HG03175 (cell line): ENCODE data around the gene LRRC55.
"Not testable (repeated sequence)": the region's sequence is repeated elsewhere in the genome, so short reads cannot be mapped to it uniquely, and the experiment has no call there.

Experiments used
- ATAC-seq: cut with Tn5 transposase; IDR thresholded peaks from one replicate; pipeline ENCODE4 v1.9.1; 2021; ENCODE audit warnings: mild to moderate bottlenecking, moderate library complexity; ENCODE audit not compliant: unreplicated experiment

Gene LRRC55

DNA sequence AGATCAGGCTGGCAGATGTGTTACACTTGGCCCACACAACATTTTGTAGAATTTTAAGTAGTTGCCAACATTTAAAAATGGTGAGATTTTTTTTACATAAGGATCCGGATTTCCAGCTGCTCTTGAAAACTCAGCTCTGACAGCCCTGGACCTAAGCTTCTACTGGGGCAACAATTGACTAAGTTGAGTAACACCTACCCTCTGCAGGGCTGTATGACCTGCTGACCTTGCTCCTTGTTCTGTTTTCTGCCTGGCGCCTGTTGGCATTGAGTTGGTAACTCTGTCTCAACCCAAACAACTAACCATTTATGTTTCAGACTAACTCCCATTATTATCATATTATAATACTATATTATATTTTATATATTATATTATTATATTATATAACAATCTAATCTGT lies 21.1 kb upstream of the LRRC55 start:
- no peak for ATAC-seq

DNA sequence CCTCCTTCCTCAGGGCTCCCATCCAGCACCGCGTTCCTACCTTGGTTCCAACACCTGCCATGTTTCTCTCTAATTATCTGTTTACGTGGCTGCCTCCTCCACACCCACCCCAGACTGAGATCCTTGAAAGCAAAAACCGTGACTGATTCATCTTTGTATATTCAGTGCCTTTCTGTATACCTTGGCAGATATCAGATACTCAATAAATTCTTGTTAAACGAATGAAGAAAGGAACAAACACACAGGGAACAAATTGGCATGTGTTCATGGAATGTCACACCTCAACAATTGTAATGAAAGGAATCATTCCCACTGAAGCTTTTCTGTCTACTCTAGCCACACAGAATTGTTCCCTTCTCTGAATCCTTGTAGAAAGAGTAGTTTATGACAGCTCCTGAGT lies 20.4 kb upstream of the LRRC55 start:
- no peak for ATAC-seq

DNA sequence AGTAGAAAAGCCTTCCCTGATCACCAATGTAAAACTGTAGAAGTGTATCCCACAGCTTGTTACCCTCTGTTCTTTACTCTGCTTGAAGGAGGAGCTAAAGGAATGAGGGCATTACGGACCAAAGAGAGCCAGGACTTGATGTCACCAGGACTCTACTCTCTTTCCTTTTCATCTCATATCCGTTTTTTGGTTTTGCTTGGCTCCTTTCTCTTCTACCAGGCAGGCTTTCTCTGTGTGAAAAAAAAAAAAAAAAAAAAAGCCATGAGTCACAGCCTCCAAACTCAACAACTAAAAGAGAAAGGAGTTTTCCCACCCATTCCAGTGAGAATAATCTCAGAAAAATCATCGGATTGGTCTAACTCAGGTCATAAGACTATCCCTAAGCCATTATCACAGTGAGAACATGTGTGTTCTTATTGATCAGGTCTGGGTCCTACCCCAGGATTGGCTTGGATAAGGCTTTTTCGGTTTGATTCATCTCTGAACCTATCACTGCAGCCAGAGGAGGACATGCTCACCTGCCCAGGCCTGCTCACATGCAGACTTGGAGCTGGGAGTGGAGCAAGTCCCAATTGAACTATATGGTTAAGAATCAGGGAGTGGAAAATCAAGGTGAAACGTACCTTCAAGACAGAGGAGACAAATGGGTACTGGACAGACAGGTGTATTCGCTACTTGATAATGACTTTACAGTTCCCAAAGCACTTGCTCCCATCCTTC lies 19.4 kb upstream of the LRRC55 start:
- ATAC-seq = no peak

DNA sequence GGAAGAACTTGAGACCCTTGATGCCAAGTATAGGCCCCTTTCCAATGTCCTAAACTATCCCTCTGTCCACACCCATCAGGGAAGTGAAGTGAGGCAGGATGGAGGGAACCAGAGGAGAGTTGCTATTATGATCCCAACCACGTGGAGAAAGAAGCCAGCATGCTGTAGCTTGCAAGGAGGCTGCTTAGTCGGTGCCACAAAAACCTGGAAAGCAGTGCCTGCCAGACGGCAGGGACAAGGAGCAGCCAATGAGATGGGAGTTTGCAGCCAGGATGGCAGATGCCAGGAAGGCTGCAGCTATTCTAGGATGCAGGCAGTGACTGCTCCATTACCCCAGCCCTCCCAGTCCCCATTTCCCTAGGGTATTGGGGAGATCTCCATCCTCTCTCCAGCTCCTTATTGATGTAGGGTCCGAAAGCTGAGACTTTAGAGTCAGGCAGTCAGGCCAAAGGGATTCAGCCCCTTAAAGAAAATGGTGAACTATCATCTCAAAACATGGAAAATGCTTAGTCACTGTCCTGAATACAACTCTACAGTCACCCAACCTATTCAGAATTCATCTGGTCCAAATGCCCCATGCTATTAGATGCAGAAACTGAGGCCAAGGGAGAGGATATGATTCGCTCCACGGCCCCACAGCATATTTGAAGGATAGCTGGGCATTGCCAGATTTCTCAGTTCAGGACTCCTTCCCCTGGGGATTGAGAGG lies 18.4 kb upstream of the LRRC55 start:
- ATAC-seq = no peak

DNA sequence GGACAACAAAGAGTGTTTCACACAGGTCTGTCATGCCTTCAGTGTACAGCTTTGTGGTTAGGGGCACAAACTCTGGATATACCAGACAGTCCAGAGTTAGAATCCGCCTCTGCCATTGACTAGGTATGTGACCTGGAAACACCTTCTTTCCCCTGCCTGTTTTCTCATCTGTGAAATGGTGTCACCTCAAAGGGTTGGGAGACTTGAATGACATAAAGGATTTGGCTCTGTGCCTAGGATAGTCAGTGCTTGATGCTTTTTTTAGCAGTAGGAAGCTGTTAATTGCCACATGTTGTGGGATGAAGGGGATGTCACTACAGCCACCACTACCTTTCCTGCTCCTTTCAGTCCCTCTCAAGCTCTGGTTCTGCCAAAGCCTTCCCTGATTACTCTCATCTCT lies 17.4 kb upstream of the LRRC55 start:
- no peak for ATAC-seq

DNA sequence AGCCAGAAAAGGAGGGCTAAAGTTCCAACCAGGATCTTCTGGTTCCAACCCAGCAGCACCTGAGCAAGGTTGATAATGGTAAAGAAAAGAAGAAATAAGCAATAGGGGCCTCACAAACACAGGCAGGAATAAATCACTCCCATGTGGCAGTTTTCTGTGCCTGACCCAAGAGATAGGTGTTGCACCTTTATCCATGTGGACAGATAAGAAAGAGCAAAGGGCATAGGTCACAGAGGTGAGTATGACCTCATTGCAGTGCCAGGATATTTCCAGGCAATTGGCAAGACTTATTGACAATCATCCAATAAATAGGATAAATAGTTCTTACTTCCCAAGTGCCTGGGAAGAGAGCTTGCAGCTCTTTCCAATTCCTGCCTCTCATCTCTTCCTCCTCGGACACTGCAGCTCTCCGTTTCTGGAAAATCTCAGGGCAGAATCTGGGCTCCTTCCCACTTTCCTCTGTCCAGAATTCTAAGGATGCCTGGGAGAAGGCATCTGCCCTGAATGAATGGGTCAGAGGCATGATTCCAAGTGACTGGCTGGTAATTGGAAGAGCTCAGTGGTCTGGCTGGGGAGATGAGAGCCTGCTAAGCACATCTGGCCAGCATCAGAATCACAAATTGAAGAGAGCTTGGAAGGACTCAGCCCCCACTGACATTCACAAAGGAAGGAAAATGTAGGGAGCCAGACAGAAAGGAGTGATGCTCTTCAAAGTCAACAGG lies 14.5 kb upstream of the LRRC55 start:
- ATAC-seq = no peak

DNA sequence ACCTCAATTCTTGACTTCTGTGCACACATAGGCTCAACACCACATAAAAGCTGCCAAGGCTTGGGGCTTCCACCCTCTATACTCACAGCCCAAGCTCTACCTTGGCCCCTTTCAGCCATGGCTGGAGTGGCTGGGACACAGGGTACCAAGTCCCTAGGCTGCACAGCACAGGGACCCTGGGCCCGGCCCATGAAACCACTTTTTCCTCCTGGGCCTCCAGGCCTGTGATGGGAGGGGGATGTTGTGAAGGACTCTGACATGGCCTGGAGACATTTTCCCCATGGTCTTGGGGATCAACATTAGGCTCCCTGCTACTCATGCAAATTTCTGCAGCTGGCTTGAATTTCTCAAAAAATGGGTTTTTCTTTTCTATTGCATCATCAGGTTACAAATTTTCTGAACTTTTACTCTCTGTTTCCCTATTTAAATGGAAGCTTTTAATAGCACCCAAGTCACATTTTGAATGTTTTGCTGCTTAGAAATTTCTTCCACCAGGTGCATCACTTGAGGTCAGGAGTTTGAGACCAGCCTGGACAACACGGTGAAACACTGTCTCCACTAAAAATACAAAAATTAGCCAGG lies 11.9 kb upstream of the LRRC55 start:
- ATAC-seq = not testable (repeated sequence)

DNA sequence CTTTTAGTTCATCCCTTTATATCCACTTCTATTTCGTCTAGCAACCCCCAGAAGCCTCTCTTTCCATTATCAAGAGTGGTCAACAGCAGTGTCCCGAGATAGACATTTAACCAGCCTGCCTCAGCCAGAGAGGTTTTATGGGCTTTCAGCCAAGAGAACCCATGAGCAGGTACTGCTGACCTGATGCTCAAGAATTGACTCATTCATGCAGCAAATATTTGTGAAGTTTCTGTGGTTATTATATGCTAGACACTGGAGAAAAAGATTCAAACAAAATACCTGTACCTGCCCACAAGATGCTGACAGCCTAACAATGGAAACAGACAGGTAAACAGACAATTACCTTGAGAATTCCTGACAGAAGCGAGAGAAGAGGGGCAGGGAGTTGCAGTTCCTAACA lies 9.7 kb upstream of the LRRC55 start:
- ATAC-seq = no peak

DNA sequence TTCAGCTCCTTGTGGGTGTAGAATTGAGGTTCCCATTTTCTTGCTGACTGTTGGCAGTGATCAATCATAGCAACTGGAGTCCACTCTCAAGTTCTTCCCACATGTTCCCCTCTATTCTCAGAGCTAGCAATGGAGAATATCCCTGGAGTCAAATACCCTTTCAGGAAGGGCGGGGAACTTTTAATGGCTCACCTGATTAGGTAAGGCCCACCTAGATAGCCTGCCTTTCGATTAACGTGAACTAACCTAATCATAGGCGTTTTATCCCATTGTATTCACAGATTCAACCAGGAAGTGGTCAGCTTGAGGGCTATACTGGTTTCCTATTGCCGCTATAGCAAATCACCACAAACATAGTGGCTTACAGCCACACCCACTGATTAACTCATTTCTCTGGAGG lies 7.1 kb upstream of the LRRC55 start:
- ATAC-seq = no peak

DNA sequence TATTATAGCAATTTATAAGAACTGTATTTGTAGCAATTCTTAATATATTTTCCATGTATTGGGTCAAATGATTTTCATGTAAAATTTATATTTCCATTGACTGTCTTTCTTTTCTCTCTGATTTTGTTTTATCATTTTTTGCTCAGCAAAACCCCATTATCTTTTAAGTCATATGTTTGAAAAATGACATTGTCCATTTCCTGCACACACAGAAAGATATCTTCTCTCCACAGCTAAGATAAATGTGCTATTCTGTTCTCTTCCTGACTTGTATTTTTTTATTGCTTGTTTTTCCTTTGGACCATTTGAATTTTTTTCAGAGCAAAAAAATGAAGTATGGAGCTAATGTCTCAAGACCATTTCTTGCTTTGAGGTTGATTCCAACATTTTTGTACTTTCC lies 6.3 kb upstream of the LRRC55 start:
- no peak for ATAC-seq

DNA sequence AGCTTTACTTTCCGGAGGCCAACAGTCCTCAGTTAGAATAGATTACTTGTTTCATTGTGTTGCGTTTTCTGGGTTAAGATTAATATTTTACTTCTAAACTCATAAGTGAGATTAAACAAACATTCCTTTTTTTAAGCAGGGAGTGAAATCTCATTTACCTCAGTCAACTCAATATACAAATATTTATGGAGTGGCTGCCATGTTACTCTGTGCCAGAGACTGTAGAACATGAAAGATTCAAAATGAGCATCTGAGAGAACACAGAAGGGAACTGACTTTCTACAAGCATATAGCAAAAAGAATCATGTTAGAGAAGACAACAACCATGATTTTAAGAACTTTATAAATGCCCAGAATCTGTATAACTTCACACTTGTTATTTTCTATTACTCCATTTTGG lies 3.4 kb upstream of the LRRC55 start:
- ATAC-seq = no peak

DNA sequence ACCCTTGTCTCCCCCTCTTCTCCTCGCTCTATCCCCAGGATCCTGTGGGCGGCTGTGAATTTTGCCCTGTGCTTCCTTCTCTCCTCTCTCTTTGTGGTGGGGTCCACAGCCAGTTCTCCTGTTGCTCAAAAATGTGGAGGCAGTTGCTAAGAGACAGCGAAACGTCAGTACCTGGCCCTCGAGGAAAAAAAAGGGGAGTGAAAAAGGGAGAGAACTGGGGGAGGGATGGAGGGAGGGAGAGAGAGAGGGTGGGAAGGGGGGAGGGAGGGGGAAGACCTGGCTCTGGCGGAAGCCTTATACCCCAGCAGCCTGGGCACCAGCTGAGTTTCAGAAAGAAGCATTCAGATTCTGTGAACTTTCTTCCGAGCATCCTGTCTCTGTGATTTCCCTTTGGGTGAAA lies 2.1 kb upstream of the LRRC55 start:
- ATAC-seq = no peak

DNA sequence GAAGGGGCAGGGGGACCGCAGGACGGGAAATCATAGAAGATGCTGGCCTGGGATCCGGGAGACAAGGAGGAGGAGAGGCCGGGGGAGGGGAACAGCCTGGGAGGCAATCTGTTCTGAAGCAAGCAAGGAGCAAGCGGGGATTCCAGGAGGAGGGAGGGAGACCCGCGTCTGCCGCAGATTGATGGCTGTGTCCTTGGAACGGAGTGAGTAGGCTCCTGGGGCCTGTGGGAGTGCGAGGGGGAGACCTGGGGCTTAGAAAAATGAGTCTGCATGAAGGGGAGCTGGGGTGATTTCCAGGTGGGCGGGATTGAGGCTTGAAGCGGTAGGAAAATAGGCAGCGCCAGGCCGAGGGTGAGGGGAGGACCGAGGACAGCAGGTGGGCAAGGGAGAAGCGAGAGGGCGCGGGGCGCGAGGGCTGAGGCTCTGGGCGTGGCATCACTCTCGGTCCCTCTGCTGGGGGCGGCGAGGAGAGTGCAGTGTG lies 1.6 kb upstream of the LRRC55 start:
- no peak for ATAC-seq

DNA sequence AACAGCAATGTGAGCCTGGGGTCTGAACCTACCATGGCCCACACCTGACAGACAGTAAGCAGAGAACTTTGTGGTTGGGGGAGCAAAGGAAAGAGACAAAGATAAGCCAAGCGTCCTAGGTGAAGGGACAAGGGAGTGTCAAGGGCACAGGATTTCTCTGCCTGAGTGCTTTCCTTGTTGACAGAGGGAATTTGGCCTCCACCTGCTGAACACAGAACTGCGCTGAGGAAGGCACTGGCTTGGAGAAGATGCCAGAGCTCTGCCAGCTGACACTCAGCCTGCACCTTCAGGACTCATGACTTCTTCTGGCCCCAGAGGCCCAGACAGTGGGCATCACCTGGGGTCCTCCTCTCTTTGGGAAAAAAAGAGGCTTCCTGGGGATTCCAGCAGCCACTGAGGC lies 789 bp upstream of the LRRC55 start:
- no peak for ATAC-seq

DNA sequence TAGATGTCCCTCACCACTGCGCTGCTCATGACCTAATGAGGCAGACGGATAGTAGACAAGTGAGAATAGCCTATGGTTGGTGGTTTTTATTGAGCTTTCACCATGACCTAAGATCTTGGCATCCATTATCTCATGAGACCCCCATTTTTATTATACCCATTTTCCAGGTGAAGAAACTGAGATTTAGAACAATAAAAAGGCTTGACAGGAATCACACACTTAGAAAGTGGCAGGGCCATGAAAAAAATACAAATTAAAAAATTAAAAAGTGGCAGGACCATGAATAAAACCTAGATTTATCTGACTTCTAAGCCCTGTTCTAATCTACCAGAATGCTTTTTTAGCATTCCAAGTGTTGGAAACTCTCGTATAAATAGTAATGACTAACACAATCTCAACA lies 1.1 kb downstream of the LRRC55 start:
- ATAC-seq = no peak

DNA sequence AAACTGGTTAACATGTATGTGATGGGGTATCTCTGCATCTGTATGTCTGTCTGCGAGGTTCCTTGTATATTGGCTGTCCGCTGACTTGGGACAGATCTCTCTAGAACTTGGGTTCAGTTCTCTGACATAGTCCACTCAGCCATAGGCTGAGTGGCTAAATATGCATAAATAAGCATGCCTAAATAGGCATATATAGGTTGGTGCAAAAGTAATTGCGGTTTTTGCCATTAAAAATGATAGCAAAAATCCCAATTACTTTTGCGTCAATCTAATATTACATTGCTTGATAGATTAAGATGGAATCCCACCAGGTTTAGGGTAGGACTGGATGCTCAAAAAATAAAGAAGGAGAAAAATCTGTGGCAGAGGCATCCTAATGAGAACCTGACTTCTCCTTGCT lies 8.8 kb downstream of the LRRC55 start:
- ATAC-seq = no peak

DNA sequence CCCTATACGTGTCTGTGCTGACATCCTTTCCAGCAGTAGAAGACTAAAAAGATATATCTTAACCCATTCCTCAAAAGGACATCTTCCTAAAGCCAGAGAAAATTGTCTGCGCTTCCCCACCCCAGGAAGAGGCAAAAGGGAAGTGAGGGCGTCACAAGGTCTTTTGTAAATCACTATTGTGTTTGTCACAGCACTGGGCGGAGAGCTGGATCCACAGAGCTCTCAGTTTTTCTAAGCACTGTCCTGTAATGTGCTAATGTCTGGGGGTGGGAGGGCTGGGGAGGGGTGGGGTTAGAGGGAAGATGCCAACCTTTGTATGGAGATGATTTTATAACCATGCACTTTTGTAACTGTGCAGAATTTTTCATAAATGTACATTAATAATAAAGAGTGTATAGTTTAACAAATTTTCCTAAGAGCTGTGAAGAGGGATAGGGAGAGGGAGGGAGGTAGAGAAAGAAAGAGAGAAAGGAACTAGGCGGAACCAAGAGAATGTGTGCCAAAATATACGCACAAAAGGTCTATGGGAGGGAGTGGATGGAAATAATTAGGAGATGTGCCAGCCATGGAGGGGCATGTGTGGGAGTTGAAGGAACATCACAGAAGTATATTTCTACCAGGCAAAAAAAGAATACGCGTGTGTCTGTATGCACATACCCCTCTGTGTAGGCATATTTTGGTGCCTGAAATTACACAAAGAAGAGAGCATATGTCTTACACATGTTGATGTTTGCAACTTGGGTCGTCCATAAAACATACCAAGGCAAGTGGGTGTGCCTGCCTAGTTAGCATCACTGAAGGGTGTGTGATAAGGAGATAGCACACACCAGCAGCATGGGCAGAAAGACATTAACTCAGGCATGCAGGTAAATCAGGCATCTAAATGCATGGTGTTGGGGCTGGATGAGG lies 9.8 kb downstream of the LRRC55 start:
- no peak for ATAC-seq

DNA sequence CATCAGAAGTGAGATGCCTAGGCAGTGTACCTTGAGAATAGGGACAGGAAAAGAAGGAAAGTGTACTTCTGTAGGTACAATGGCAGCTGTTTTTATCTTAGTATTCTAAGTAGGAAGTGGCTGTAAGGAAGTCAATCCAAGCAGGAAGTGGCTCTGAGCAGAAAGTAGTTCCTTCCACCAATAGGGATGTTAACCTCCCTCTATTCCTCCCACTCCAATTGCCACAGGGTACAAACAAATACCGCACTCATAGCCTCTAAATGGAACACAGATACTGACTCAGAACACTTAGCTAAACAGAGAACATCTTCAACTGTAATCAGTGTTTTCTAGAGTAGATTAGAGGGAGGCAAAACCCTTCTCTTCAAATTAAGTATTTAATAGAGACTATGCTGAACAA lies 10.6 kb downstream of the LRRC55 start:
- no peak for ATAC-seq

DNA sequence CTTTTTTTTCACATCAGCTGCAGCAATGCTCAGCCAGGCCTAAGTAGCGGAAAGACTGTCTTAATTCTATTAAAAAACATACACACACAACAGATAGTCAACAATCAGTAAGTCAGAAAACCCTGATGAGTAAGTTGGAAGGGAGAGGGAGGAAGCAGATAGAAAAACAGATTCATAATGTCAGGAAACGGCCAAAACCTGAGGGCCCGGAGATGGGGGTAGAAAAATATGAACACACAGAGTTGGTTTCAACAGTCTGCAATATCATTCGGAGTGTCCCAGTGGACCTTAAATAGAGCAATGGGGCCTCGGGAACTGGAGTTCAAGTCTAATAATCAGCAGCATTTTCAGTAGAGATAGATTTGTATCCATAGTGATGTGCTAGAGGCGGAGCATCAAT lies 14.8 kb downstream of the LRRC55 start:
- ATAC-seq = no peak

DNA sequence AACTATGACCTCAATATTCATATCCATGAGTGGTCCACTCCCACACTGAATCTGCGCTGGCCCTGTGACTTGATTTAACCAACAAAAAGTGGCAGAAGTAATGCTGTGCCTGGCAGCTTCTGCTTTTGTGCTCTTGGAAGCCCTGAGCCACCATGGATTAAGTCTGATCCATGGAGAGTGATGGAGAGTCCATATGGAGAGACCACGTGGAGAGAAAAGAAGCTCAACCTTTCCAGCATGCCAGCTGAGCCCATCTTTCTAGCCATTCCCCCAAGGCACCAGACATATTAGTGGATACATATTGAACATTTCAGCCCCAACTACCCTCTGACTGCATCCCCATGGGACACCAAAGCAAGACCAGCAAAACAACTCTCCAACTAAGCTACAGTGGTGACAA lies 16.0 kb downstream of the LRRC55 start:
- ATAC-seq = no peak

DNA sequence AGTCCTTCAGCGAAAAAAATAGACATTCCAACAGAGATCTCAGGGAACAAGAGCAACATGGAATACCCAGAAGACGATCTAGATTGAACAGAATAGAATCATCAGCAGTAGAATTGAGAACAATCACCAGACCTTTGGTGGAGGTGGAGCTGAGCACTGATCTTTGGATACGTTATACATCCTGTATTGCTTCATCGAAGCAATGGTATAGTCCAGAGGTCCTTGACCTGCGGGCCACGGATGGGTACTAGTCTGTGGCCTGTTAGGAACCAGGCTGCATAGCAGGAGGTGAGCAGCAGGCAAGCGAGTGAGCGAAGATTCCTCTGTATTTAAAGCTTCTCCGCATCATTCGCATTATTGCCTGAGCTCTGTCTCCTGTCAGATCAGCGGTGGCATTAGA lies 17.6 kb downstream of the LRRC55 start:
- ATAC-seq = no peak
